ENCODE measurements around the gene EPS8L2.

Gene EPS8L2

DNA sequence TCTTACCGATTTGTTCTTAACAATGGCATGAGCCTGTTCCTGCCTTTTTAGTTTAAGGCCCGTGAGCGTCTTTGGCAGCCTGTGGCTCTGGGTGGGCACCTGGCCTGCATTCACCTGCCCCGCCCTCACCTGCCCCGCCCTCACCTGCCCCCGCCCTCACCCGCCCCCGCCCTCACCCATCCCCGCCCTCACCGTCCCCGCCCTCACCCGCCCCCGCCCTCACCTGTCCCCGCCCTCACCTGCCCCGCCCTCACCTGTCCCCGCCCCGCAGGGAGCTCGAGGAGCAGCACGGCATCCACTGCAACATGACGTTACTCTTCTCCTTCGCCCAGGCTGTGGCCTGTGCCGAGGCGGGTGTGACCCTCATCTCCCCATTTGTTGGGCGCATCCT is 57.0 kb downstream of the EPS8L2 start:
- no peak for DNase-seq

DNA sequence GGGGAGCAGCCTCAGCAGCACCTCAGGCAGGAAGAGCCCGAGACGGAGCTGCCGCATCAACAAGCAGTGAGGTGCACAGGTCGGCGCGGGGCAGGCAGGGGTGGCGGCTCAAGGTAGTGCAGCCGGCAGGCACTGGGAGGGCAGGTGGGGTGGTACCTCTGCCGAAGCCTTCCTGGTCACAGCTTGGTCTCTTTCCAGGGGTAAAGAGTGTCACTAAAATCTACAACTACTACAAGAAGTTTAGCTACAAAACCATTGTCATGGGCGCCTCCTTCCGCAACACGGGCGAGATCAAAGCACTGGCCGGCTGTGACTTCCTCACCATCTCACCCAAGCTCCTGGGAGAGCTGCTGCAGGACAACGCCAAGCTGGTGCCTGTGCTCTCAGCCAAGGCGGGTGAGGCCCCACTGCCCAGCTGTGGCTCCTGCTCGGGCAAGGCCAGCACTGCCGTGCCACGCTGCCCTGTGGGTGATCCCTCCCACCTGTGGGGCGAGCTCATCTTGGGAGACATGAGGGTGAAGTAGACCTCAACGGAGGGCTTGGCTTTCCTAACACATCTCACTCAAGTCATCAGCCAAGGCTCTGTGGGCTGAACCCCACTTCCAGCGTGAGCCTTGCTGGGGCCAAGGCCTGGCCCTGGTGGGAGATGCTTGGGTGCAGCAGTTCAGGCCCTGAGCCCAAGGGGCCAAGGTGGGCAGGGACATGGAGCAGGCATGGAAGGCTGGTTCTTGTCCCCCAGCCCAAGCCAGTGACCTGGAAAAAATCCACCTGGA is 57.7 kb downstream of the EPS8L2 start:
- no peak for DNase-seq

DNA sequence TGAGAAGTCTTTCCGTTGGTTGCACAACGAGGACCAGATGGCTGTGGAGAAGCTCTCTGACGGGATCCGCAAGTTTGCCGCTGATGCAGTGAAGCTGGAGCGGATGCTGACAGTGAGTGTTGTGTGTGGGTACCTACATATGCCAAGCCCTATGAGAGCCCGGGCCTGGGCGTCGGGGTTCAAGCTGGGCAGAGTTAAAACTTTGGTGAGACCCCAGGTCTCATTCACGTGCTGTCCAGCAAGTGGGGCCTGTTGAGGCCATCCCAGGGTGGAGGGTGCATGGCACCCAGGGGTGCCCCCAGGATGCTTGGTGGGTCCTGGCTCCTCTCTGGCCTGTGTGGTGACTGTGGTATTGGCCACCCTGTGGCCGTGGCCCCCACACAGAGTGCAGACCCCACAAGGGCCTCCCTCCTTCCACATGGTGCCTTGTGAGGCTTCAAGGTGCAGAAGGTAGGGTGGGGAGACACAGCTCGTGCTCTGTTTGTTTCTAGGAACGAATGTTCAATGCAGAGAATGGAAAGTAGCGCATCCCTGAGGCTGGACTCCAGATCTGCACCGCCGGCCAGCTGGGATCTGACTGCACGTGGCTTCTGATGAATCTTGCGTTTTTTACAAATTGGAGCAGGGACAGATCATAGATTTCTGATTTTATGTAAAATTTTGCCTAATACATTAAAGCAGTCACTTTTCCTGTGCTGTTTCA is 58.4 kb downstream of the EPS8L2 start:
- DNase-seq, result no peak

- peak; percentile 56 for DNase-seq
Measured at GRCh38 chr11:765025-765801, 59.2 kb downstream of the EPS8L2 start.

- no peak for DNase-seq
Measured at GRCh38 chr11:765802-766091, 59.7 kb downstream of the EPS8L2 start.

DNA sequence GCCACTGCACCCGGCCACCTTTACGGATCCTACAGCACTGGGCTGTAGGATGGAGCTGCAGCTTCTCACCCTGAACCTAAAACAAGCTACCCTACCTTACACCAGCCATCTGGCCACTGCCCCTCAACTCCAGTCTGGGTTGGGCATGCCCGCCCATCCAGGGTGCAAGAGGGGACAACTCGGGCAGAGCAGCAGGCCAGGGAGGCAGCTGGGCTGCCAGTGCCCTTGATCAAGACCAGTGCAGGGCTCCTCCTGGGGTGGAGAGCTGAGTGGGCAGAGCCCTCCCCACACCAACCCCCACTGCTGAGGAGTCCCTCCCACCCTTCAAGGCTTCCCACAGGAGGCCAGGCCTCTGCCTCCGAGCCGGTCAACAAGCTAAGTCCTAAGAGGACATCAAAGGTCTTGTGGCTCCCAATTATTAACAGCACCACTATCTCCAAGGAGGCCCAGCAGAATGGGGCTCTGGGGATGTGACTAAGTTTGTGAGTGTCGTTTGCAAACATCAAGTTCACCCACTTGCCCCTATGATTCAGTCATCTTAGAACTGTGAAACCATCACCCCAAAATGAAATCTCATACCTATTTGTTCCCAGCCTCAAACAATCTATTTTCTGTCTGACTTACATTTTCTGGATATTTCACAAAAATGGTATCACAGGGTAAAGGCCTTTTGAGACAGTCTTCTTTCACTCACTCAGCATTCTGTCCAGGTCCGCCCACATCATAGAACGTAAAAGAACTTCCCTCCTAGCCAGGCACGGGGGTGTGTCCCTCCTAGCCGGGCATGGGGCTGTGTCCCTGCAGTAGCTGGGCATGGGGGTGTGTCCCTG is 60.3 kb downstream of the EPS8L2 start:
- DNase-seq, result peak; percentile 24

GRCh38 chr11:766936-767210 is 60.8 kb downstream of the EPS8L2 start:
- DNase-seq, result no peak

DNA sequence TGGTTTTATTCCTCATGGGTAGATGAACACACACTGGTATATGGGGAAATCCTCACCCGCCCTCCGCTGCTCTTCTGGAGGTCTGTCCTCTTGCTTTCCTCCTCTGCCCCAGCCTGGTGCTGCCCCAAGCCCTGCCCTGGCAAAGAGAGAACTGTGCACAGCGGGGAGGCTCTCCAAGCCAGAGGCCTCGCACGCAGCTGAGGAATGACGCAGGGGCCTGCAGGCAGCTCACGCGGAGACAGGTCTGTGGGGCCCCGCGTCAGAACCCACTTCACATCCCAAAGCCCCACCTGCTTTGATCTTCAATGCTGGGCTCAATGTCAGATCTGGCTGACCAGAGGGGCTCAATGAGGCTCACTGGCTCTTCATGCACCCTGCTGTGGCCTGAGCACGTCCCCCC is 61.2 kb downstream of the EPS8L2 start:
- no peak for DNase-seq

GRCh38 chr11:769887-770641 is 64.0 kb downstream of the EPS8L2 start:
- no peak for DNase-seq

DNA sequence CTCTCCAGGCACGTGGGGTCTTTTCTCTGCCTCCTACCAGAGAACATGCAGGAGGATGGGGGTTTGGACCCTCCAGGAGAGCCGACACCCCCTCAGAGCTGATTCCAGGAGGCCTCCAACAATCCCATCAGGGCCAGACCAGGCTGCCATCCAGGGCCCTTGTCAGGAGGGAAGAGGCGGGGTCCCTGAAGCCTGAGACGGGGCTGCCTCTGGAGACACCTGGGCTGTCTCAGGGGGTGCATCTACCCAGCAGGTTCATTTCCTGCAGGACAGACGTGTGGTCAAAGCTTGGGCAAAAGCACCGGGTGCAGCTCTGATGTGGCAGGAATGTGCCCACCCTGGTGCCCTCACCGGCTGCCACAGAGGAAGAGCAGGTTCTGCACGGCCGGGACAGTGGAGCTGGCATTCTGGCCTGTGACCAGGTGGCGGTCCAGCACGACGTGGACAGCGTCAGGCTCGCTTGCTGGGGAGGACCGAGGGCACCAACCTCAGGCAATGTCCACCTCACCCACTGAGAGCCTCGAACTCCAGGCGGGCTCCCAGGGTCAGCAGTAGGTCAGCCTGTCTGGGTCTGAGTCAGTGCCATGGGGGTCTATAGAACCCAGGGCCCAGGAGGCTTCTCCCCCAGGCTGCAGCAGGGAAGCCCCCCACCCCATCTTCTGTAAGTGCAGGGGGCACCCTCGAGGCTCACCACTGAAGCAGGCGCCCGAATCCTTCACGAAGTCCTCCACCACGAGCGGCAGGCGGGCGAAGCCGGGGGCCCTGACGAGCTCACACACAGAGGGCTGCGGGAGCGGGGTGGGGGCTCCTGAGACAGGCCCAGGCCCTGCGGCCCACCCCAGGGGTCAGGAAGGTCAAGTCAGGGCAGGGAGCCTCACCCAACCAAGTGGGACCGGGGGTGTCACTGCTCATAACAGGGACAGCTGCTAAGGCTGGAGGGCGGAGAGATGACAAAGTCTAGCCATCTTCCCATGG is 64.9 kb downstream of the EPS8L2 start:
- no peak for DNase-seq

DNA sequence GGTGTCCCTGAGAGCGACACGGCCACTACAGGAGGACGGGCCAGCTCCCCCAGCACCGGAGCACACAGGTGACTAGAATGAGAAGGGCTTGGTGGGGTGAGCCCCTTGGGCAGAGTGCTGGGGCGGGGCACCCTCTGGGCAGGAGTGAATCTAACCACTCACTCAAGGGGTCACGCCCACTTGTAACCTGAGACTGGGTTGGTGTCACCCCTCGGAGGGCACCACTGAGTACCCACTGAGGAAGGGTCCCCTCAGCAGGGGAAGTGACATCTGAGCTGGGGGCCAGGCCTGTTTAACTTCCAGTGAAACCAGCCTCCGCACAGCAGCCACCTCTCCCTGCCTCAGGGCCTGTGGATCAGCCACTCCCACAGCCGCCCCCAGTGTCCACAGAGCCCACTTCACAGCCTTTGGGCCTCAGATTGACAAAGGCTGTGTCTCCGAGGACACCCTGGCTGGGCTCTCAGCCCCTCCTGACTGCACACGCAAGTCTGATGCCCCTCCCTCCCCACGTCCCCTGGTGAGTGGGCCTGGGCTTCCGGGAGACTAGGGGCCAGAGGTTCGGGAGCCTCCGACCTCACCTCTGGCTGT is 65.7 kb downstream of the EPS8L2 start:
- no peak for DNase-seq

GRCh38 chr11:772429-773390 is 66.7 kb downstream of the EPS8L2 start:
- DNase-seq, result no peak

DNA sequence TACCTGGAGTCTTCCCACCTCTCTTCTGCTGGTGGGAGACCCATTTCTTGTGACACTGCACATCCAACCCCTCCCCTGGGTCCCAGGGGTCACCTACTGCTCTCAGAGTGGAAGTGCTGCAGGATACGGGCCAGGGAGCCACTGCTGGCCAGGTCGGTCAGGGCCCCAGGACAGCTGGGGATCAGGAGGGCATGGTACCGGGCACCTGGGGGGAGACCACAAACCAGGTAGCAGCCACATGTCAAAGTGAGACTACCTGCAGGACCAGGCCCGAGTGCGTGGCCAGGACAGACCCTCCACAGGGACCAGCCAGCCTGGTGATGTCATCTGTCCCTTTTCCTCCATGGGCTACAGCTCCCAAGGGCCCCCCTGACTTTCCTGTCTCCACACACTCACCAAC is 67.4 kb downstream of the EPS8L2 start:
- no peak for DNase-seq

DNA sequence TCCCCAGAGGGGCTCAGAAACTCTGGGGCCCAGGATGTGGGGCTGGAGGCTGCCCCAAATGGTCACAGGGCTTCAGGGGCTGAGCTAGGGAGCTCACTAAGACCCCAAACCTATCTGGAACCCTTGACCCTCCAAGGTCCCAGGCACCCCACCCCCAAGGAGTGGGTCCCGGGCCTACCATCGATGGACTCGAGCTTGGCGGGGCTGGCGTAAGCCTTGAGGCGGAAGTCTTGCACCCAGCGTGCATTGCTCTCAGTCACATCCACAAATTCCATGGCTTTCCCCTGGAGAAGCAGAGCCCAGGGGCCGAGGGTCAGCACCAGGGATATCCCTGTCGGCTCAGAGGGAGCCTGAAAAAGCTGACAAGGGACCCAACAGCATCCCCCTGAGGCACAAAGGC is 67.8 kb downstream of the EPS8L2 start:
- DNase-seq, result no peak

GRCh38 chr11:774873-775592 is 69.0 kb downstream of the EPS8L2 start:
- no peak for DNase-seq

GRCh38 chr11:776263-776560 is 70.2 kb downstream of the EPS8L2 start:
- DNase-seq, result no peak

GRCh38 chr11:776561-777287 is 70.7 kb downstream of the EPS8L2 start:
- DNase-seq, result peak; percentile 41

All from suppressor macrophage treated with lipopolysaccharide for 4 hours (primary cell).